HEK293 (cell line): ENCODE data around the gene ZFPM1.

ENCODE experiments used
- CTCF ChIA-PET: fragments of 350-600 bp; formaldehyde crosslinking; extraction: SDS; loops from one replicate; lab custom pipeline; 2021; ENCODE audit warnings: antibody characterized with exemption; lab: Yijun Ruan, JAX
- POLR2A ChIA-PET: fragments of 300-600 bp; formaldehyde crosslinking; extraction: SDS; loops from one replicate; lab custom pipeline; 2020; ENCODE audit warnings: antibody characterized with exemption, inconsistent platforms; lab: Yijun Ruan, JAX
- H3K27ac ChIP-seq: fragments of 200-500 bp; sonication (Bioruptor generic); 2 replicates; pipeline ENCODE4 v1.5.1; 2014; ENCODE audit warnings: low read depth, low read length, control low read depth, inconsistent platforms; ENCODE audit errors: extremely low read depth
- H3K36me3 ChIP-seq, 2 experiments: fragments of 200-500 bp in 1 of 2; sonication (Bioruptor generic) in 1 of 2; 1 replicate in 1 of 2; 2 replicates in 1 of 2; pipeline ENCODE4 v1.5.1; 2014 to 2017; ENCODE audit warnings: inconsistent platforms in 2 of 2, low read length in 2 of 2; ENCODE audit not compliant: control insufficient read depth in 2 of 2, insufficient read depth in 1 of 2
- H3K4me1 ChIP-seq: fragments of 200-500 bp; sonication (Bioruptor generic); 2 replicates; pipeline ENCODE4 v1.5.1; 2014; ENCODE audit warnings: mild to moderate bottlenecking, low read length, inconsistent platforms; ENCODE audit not compliant: control insufficient read depth, insufficient read depth
- H3K4me3 ChIP-seq: 2 replicates; pipeline ENCODE4 v1.5.1; 2011; ENCODE audit warnings: low read depth, mild to moderate bottlenecking, control low read depth, low read length, moderate library complexity
- H3K9me3 ChIP-seq: fragments of 200-500 bp; sonication (Bioruptor generic); 2 replicates; pipeline ENCODE4 v1.5.1; 2014; ENCODE audit warnings: low read depth, low read length, inconsistent platforms; ENCODE audit not compliant: control insufficient read depth, insufficient read depth
- MEIS1 ChIP-seq: sonication (generic); formaldehyde crosslinking; IDR thresholded peaks from 2 replicates; pipeline ENCODE4 v1.8.1; 2022; ENCODE audit warnings: missing genetic modification reagents, mild to moderate bottlenecking, borderline replicate concordance
- OSR2 ChIP-seq: fragments of 450-650 bp; formaldehyde crosslinking; IDR thresholded peaks from 2 replicates; pipeline ENCODE4 v1.5.1; 2016; ENCODE audit warnings: missing biosample characterization, missing genetic modification characterization
- OVOL3 ChIP-seq: fragments of 450-650 bp; formaldehyde crosslinking; IDR thresholded peaks from 2 replicates; pipeline ENCODE4 v1.5.1; 2016; ENCODE audit warnings: missing biosample characterization, missing genetic modification characterization
- SCRT1 ChIP-seq: fragments of 450-650 bp; formaldehyde crosslinking; IDR thresholded peaks from 2 replicates; pipeline ENCODE4 v1.5.1; 2016; ENCODE audit warnings: missing biosample characterization, missing genetic modification characterization, borderline replicate concordance
- SP7 ChIP-seq: fragments of 450-650 bp; formaldehyde crosslinking; IDR thresholded peaks from 2 replicates; pipeline ENCODE4 v1.5.1; 2016; ENCODE audit warnings: missing biosample characterization, missing genetic modification characterization
- WT1 ChIP-seq: fragments of 450-650 bp; formaldehyde crosslinking; IDR thresholded peaks from 2 replicates; pipeline ENCODE4 v1.5.1; 2016; ENCODE audit warnings: missing biosample characterization, missing genetic modification characterization
- YY1 ChIP-seq: fragments of 450-650 bp; formaldehyde crosslinking; IDR thresholded peaks from 2 replicates; pipeline ENCODE4 v1.5.1; 2018; ENCODE audit warnings: missing biosample characterization, missing genetic modification characterization
- ZBTB10 ChIP-seq: fragments of 450-650 bp; formaldehyde crosslinking; IDR thresholded peaks from 2 replicates; pipeline ENCODE4 v1.5.1; 2016; ENCODE audit warnings: missing biosample characterization, missing genetic modification characterization
- ZBTB6 ChIP-seq: fragments of 450-650 bp; formaldehyde crosslinking; IDR thresholded peaks from 2 replicates; pipeline ENCODE4 v1.5.1; 2017; ENCODE audit warnings: missing biosample characterization, missing genetic modification characterization
- ZFHX2 ChIP-seq: fragments of 450-650 bp; formaldehyde crosslinking; conservative IDR thresholded peaks from 2 replicates; pipeline ENCODE4 v1.5.1; 2016; ENCODE audit warnings: missing biosample characterization, missing genetic modification characterization
- ZFP41 ChIP-seq: fragments of 450-650 bp; formaldehyde crosslinking; IDR thresholded peaks from 2 replicates; pipeline ENCODE4 v1.5.1; 2016; ENCODE audit warnings: missing biosample characterization, missing genetic modification characterization, borderline replicate concordance
- ZFP69B ChIP-seq: fragments of 450-650 bp; formaldehyde crosslinking; IDR thresholded peaks from 2 replicates; pipeline ENCODE4 v1.5.1; 2016; ENCODE audit warnings: missing biosample characterization, missing genetic modification characterization
- ZNF138 ChIP-seq: fragments of 450-650 bp; formaldehyde crosslinking; IDR thresholded peaks from 2 replicates; pipeline ENCODE4 v1.5.1; 2016; ENCODE audit warnings: missing biosample characterization, missing genetic modification characterization, borderline replicate concordance
- ZNF169 ChIP-seq: fragments of 450-650 bp; formaldehyde crosslinking; IDR thresholded peaks from 2 replicates; pipeline ENCODE4 v1.5.1; 2016; ENCODE audit warnings: missing biosample characterization, missing genetic modification characterization
- ZNF2 ChIP-seq: fragments of 450-650 bp; formaldehyde crosslinking; IDR thresholded peaks from 2 replicates; pipeline ENCODE4 v1.5.1; 2016; ENCODE audit warnings: missing biosample characterization, missing genetic modification characterization
- ZNF214 ChIP-seq: fragments of 450-650 bp; formaldehyde crosslinking; IDR thresholded peaks from 2 replicates; pipeline ENCODE4 v1.5.1; 2017; ENCODE audit warnings: missing biosample characterization, mild to moderate bottlenecking, missing genetic modification characterization, borderline replicate concordance
- ZNF221 ChIP-seq: fragments of 450-650 bp; formaldehyde crosslinking; IDR thresholded peaks from 2 replicates; pipeline ENCODE4 v1.5.1; 2017; ENCODE audit warnings: missing biosample characterization, missing genetic modification characterization, borderline replicate concordance
- ZNF223 ChIP-seq: fragments of 450-650 bp; formaldehyde crosslinking; IDR thresholded peaks from 2 replicates; pipeline ENCODE4 v1.5.1; 2016; ENCODE audit warnings: missing biosample characterization, missing genetic modification characterization
- ZNF311 ChIP-seq: fragments of 450-650 bp; formaldehyde crosslinking; IDR thresholded peaks from 2 replicates; pipeline ENCODE4 v1.5.1; 2017; ENCODE audit warnings: missing biosample characterization, missing genetic modification characterization, borderline replicate concordance
- ZNF341 ChIP-seq: fragments of 450-650 bp; formaldehyde crosslinking; IDR thresholded peaks from 2 replicates; pipeline ENCODE4; 2016; ENCODE audit warnings: low read depth, missing biosample characterization, missing genetic modification characterization
- ZNF391 ChIP-seq: fragments of 450-650 bp; formaldehyde crosslinking; IDR thresholded peaks from 2 replicates; pipeline ENCODE4 v1.5.1; 2016; ENCODE audit warnings: low read depth, missing biosample characterization, missing genetic modification characterization, borderline replicate concordance
- ZNF514 ChIP-seq: fragments of 450-650 bp; formaldehyde crosslinking; IDR thresholded peaks from 2 replicates; pipeline ENCODE4 v1.5.1; 2016; ENCODE audit warnings: missing biosample characterization, missing genetic modification characterization
- ZNF558 ChIP-seq: fragments of 450-650 bp; formaldehyde crosslinking; IDR thresholded peaks from 2 replicates; pipeline ENCODE4 v1.5.1; 2016; ENCODE audit warnings: missing biosample characterization, missing genetic modification characterization
- ZNF585B ChIP-seq: fragments of 450-650 bp; formaldehyde crosslinking; IDR thresholded peaks from 2 replicates; pipeline ENCODE4 v1.5.1; 2016; ENCODE audit warnings: missing biosample characterization, missing genetic modification characterization
- ZNF660 ChIP-seq: fragments of 450-650 bp; IDR thresholded peaks from 2 replicates; pipeline ENCODE4 v1.5.1; 2018; ENCODE audit warnings: missing biosample characterization, mild to moderate bottlenecking, missing genetic modification characterization
- ZNF704 ChIP-seq: fragments of 450-650 bp; formaldehyde crosslinking; IDR thresholded peaks from 2 replicates; pipeline ENCODE4 v1.5.1; 2016; ENCODE audit warnings: missing biosample characterization, missing genetic modification characterization

Gene ZFPM1

GRCh38 chr16:88523309-88524161 is 70.5 kb downstream of the ZFPM1 start (continued):
- TF ChIP-seq ZBTB10 (tag by site-specific recombination) (no peak), ZNF2 (tag by site-specific recombination) (no peak), WT1 (no peak), ZNF514 (tag by site-specific recombination) (no peak), ZNF138 (tag by site-specific recombination) (no peak), ZFHX2 (tag by site-specific recombination) (no peak), ZNF311 (no peak), ZNF660 (tag by site-specific recombination) (no peak), ZNF221 (tag by site-specific recombination) (no peak), ZNF391 (no peak), ZNF223 (tag by site-specific recombination) (no peak)

GRCh38 chr16:88524274-88524972 is 71.3 kb downstream of the ZFPM1 start:
- H3K27ac ChIP-seq: no peak overlapping the region
- CTCF ChIA-PET: no interaction called here
- POLR2A ChIA-PET: no interaction called here
- no peak overlapping the region for H3K4me3 ChIP-seq
- H3K9me3 ChIP-seq: no peaks in the 10 kb centered on the region
- TF ChIP-seq ZFP41: no peak
- no peak for TF ChIP-seq MEIS1 (CRISPR knock-in tag)
- TF ChIP-seq ZNF585B: no peak
- TF ChIP-seq OSR2 (tag by site-specific recombination): no peak
- TF ChIP-seq SP7: no peak
- no peak for TF ChIP-seq OVOL3 (tag by site-specific recombination)
- TF ChIP-seq ZNF341 (tag by site-specific recombination): no peak
- no peak for TF ChIP-seq YY1 (tag by site-specific recombination)
- no peak for TF ChIP-seq ZNF169
- no peak for TF ChIP-seq ZBTB6
- no peak for TF ChIP-seq SCRT1
- TF ChIP-seq ZNF704 (tag by site-specific recombination): no peak
- no peak for TF ChIP-seq ZNF214 (tag by site-specific recombination)
- TF ChIP-seq ZFP69B: no peak
- no peak for TF ChIP-seq ZNF558 (tag by site-specific recombination)
- peaks cover 0 to 21% of the 10 kb centered on the region in 2 experiments; a peak in 1 of 3 replicates for H3K36me3 ChIP-seq
- H3K4me1 ChIP-seq: no peaks in the 10 kb centered on the region
